GM21367 (cell line): ENCODE results near the gene SLC9A5.
A peak's percentile ranks its signal among the peaks of the same experiment; 100 is the strongest.

Experiments used
- ATAC-seq: cut with Tn5 transposase; IDR thresholded peaks from one replicate; pipeline ENCODE4 v1.9.1; 2021; ENCODE audit not compliant: unreplicated experiment

The SLC9A5 gene

DNA sequence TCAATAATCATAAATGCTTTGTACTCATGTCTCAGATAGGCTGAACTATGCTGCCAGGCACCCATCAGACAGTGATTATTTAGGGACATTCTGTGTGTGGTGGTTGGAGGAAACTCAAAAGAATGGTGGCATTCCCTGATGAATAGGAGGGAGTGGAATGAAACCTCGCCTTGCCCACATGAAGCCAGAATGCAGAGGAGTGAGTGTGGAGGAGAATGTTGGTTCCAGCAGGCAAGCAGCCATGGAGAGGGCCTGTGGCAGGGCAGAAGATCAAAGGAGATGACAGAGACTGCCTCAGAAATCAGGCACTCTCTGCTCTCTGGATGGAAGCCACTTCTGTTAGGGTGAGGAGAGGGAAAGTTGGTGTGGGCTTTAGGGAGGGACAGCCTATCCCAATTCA, 55.2 kb downstream of the SLC9A5 start:
- no peak for ATAC-seq

DNA sequence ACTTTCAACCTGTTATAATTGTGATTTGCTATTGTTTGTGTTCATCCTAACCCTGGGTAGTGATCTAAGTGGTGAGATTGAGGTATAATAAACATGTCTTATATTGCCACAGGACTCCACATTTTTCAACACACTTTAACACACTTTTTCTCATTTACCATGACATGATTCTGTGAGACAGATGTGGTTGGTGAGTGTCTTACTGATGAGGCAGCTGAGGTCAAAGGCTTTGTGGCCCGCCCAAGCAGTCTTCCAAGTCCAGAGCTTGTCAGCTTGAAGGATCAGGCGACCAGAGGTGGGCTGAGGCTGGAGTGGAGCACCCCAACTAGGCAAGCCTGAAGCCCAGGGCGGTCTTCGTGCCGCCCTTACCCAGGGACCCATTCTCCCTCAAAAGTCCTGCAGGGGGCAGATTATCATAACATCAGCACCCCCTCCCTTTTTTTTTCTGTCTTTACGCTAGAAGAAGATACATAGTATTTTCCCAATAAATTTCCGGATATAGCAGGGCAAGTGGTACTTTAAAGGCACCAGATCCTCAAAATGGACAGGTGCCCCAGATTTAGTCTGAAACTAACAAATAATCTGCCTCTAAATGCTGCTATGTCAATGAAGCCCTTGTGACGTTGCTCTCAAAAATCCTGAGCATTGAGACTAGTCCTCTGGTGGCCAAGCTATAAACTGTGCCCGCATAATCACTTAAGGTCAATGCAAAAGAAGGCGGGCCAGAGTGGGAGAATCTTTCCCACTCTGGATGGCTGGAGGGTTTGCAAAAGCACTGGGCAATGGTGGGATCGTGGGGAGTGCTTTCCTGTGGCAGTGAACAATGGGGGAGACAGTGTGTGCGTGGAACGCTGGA, 56.7 kb downstream of the SLC9A5 start:
- no peak for ATAC-seq

DNA sequence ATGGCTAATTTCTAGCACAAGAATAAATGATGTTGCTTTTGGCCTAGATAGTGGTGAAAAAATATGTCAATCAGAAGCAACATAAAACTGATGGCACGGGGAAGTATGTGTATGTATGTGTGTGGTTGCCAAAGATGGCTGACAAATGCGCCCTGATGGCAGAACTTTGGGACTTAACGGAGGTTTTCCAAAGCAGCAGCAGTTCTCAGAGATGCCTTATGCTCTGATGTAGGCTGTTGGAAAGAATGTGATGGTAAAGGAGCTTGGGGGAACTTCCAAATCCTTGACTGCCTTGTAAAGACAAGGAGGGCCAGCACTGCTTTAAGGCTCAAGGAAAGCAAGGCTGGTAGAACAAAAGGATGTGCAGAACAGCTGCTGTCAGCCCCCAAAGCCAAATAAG, 61.8 kb downstream of the SLC9A5 start:
- ATAC-seq, result no peak

DNA sequence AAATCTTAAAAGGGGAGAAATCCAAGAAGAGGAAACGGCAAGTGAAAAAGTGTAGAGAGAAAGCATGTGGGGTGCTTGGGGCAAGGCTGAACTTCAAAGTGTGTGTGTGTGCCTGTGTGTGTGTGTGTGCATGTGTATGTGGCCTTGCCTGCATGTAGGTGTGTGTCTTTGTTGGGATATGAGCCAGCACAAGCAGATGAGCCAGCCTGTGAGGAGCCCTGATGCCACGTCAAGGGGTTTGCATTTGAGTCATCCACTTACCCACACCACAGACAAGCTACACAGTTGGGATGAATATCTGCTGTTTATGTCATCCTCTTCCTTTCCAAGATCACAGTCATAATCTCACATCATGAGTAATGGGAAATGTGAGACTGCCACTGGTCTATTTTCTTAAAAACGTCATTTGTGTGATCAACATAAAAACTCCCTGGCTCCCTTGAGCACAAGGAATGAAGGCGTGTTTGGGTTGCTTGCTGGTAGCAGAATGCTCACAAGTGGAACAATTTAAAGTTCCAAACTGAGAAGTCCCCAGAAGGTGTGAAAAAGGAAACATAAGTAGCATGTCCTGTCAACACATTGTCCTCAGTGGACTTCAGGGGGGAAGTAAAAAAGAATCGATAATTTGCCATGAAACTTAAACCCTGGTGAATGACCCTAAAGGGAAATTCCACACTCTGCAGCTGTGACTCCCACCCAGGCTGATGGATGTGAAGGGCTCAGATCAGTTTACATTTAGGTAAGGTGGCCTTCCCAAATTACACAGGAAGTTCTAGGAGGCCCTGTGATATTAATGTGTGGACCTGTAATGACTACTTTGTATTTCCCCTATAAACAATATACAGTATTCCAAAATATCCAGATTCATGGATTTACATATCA, 63.1 kb downstream of the SLC9A5 start:
- peak; percentile 65 for ATAC-seq

DNA sequence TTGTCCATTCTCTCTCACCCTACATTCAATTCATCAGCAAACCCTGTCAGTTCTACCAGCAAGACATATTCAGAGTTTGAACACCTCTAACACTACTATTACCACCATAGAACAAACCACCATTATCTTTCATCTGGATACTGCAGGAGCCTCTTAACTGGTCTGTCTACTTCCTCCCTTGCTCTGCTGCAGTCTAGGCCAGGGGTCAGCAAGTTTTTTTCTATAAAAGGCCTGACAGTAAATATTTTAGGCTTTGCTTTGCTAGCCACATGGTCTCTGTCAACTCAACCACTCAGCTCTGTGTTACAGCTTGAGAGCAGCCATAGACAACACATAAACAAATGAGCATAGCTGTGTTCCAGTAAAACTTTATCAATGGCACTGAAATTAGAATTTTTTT, 63.9 kb downstream of the SLC9A5 start:
- ATAC-seq, result no peak

DNA sequence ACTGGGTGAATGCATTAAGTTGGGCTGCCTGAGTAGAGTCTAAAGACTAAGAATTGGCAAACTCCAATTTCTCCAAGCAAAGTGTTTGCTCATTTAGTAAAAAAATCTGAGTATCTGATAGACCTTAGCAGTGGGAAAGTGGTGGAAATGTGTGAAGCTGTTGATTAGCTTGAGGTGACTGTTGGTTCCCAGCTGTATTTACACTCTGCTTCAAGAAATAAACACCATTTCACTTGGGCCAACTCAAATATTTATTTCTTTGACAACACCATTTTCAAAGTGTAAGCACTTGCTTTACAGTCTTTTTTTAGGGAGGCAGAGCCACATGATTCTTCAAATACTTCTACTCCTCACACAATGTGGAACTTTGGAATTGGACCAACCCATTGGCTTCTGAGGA, 69.1 kb downstream of the SLC9A5 start:
- ATAC-seq, result no peak
